ENCODE data around the gene TBL3. TPM values are rescaled to one million over a fixed set of nuclear protein-coding genes. Genes with fewer than 3 reads are reported as not detected.

The TBL3 gene
- polyA plus RNA-seq, 2 of the 4 experiments (the other 2 are of a cell fraction) = 21.9 to 42.8 TPM

DNA sequence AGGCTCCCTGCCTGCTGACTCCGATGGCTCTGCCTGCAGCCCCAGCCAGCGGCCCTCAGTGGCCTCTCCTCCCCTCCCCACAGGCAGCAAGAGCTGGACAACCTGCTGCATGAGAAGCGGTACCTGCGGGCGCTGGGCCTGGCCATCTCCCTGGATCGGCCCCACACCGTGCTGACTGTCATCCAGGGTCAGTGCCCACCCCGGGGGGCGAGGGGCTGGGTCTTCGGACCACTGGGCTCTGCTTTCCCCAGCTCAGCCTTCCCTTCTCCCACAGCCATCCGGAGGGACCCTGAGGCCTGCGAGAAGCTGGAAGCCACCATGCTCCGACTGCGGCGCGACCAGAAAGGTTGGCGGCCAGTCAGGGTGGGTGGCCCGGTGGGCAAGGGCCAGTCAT lies 6.0 kb downstream of the TBL3 start:
- ATAC-seq (no peak), FAIRE-seq (no peak)

DNA sequence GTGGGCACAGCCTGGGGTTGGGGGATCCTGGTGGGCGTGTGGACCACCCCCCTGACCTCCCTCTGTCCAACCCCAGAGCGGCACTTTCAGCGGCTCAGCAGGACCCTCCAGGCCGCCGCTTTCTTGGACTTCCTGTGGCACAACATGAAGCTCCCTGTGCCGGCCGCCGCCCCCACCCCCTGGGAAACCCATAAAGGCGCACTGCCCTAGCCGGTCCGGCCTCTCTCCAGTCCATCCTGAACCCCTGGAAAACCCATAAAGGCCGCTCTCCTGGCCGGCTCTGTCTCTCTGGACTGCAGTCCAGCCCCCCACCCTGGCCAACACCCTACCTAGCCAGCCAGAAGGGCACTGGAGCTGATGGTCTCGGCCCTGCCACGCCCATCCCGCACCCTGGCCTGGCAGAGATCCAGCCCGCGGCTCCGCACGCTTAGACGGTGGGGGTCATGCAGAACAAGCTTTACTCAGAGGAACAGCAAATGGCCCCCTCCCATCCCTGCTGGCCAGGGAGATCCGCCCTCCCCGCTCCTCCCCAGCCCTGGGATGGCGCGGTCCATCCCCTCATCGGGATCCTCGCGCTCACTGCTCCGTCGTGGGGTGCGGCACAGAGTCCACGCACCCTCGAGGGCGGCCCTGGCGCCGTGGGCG lies 6.7 kb downstream of the TBL3 start:
- ChIA-PET POLR2A (no interaction called here), CTCF (interaction anchor here (0.5 to 19.7 kb wide), 4 partner anchors 13 to 68 kb away, joined by 3 to 196 read pairs (median 4); partner anchors contain the start of genes NDUFB10 and ZNF598)
- WGBS (ENCODE audit: missing lambda C conversion rate) = 94% methylated on average over 20 of the region's 37 CpGs
- Histone ChIP-seq H3K4me2 (no peak overlapping the region), H3K4me3 (no peak overlapping the region), H3K27ac (no peak overlapping the region), H3K9me3 (no peaks in the 10 kb centered on the region), H3K4me1 (peaks cover 19% of the 10 kb centered on the region)
- TF ChIP-seq, protein P1, sequence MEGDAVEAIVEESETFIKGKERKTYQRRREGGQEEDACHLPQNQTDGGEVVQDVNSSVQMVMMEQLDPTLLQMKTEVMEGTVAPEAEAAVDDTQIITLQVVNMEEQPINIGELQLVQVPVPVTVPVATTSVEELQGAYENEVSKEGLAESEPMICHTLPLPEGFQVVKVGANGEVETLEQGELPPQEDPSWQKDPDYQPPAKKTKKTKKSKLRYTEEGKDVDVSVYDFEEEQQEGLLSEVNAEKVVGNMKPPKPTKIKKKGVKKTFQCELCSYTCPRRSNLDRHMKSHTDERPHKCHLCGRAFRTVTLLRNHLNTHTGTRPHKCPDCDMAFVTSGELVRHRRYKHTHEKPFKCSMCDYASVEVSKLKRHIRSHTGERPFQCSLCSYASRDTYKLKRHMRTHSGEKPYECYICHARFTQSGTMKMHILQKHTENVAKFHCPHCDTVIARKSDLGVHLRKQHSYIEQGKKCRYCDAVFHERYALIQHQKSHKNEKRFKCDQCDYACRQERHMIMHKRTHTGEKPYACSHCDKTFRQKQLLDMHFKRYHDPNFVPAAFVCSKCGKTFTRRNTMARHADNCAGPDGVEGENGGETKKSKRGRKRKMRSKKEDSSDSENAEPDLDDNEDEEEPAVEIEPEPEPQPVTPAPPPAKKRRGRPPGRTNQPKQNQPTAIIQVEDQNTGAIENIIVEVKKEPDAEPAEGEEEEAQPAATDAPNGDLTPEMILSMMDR (IDR thresholded peaks at IDR 0.05) = no peak
- no peak for FAIRE-seq
- no peak for DNase-seq (ENCODE audit: low read depth in 1 of 2, low spot score in 1 of 2)
- ATAC-seq = no peak

More for the DNA sequence above, 6.0 kb downstream of the TBL3 start:
- no peak overlapping the region for H3K4me2 ChIP-seq
- DNase-seq (ENCODE audit: low read depth in 1 of 2, low spot score in 1 of 2) = no peak
- H3K9me3 ChIP-seq = no peaks in the 10 kb centered on the region
- peaks cover 23% of the 10 kb centered on the region for H3K4me1 ChIP-seq
- 98% methylated on average over 7 of the region's 18 CpGs for WGBS (ENCODE audit: missing lambda C conversion rate)
- CTCF ChIA-PET = interaction anchor here (1.3 kb wide), 2 partner anchors 12 to 19 kb away, joined by 3 to 5 read pairs; partner anchors contain the start of gene NDUFB10
- no peak for TF ChIP-seq ZNF302 (CRISPR knock-in tag; IDR thresholded peaks at IDR 0.05)
- TF ChIP-seq, protein P2, sequence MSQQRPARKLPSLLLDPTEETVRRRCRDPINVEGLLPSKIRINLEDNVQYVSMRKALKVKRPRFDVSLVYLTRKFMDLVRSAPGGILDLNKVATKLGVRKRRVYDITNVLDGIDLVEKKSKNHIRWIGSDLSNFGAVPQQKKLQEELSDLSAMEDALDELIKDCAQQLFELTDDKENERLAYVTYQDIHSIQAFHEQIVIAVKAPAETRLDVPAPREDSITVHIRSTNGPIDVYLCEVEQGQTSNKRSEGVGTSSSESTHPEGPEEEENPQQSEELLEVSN (IDR thresholded peaks at IDR 0.05; ENCODE audit: borderline replicate concordance, low read depth) = no peak
- TF ChIP-seq RFX5 (IDR thresholded peaks at IDR 0.05) = no peak
- TF ChIP-seq, protein P3, sequence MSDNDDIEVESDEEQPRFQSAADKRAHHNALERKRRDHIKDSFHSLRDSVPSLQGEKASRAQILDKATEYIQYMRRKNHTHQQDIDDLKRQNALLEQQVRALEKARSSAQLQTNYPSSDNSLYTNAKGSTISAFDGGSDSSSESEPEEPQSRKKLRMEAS (IDR thresholded peaks at IDR 0.05) = no peak
- TF ChIP-seq POLR2A (IDR thresholded peaks at IDR 0.05; ENCODE audit: low read length) = no peak
- no peak for TF ChIP-seq NFE2L2 (conservative IDR thresholded peaks at IDR 0.05; ENCODE audit: low read length)
- no peak for TF ChIP-seq CEBPB (IDR thresholded peaks at IDR 0.05)
- TF ChIP-seq MYC (IDR thresholded peaks at IDR 0.05; ENCODE audit: borderline replicate concordance, low read length) = no peak
- TF ChIP-seq TFCP2L1 (CRISPR knock-in tag; IDR thresholded peaks at IDR 0.05) = no peak
- TF ChIP-seq FOXS1 (CRISPR knock-in tag; IDR thresholded peaks at IDR 0.05) = no peak
- TF ChIP-seq RAD21 (conservative IDR thresholded peaks at IDR 0.05 in 1 of 2, IDR thresholded peaks at IDR 0.05 in 1 of 2) = no peak
- TF ChIP-seq, protein P4, sequence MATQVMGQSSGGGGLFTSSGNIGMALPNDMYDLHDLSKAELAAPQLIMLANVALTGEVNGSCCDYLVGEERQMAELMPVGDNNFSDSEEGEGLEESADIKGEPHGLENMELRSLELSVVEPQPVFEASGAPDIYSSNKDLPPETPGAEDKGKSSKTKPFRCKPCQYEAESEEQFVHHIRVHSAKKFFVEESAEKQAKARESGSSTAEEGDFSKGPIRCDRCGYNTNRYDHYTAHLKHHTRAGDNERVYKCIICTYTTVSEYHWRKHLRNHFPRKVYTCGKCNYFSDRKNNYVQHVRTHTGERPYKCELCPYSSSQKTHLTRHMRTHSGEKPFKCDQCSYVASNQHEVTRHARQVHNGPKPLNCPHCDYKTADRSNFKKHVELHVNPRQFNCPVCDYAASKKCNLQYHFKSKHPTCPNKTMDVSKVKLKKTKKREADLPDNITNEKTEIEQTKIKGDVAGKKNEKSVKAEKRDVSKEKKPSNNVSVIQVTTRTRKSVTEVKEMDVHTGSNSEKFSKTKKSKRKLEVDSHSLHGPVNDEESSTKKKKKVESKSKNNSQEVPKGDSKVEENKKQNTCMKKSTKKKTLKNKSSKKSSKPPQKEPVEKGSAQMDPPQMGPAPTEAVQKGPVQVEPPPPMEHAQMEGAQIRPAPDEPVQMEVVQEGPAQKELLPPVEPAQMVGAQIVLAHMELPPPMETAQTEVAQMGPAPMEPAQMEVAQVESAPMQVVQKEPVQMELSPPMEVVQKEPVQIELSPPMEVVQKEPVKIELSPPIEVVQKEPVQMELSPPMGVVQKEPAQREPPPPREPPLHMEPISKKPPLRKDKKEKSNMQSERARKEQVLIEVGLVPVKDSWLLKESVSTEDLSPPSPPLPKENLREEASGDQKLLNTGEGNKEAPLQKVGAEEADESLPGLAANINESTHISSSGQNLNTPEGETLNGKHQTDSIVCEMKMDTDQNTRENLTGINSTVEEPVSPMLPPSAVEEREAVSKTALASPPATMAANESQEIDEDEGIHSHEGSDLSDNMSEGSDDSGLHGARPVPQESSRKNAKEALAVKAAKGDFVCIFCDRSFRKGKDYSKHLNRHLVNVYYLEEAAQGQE (IDR thresholded peaks at IDR 0.05) = no peak
- no peak for TF ChIP-seq HDAC2 (IDR thresholded peaks at IDR 0.05)
- TF ChIP-seq BHLHE40 (IDR thresholded peaks at IDR 0.05; ENCODE audit: low read depth, low read length) = no peak
- TF ChIP-seq RARB (CRISPR knock-in tag; IDR thresholded peaks at IDR 0.05) = no peak
- TF ChIP-seq KDM1A (IDR thresholded peaks at IDR 0.05; ENCODE audit: low read depth) = no peak
- TF ChIP-seq CBX2 (IDR thresholded peaks at IDR 0.05; ENCODE audit: borderline replicate concordance, low read depth) = no peak
- POLR2A ChIA-PET = interaction anchor here (5.1 kb wide), 1 partner anchor 13 kb away, joined by 17 read pairs; the partner anchor contains the start of gene RPS2
- H3K27ac ChIP-seq = no peak overlapping the region
- H3K4me3 ChIP-seq = no peak overlapping the region
